Central memory CD4-positive, alpha-beta T cell (primary cell): ENCODE results near the gene SLIT2.

Source experiments
- DNase-seq: peaks from one replicate; pipeline ENCODE4 v3.0.0; 2022

SLIT2 gene

DNA sequence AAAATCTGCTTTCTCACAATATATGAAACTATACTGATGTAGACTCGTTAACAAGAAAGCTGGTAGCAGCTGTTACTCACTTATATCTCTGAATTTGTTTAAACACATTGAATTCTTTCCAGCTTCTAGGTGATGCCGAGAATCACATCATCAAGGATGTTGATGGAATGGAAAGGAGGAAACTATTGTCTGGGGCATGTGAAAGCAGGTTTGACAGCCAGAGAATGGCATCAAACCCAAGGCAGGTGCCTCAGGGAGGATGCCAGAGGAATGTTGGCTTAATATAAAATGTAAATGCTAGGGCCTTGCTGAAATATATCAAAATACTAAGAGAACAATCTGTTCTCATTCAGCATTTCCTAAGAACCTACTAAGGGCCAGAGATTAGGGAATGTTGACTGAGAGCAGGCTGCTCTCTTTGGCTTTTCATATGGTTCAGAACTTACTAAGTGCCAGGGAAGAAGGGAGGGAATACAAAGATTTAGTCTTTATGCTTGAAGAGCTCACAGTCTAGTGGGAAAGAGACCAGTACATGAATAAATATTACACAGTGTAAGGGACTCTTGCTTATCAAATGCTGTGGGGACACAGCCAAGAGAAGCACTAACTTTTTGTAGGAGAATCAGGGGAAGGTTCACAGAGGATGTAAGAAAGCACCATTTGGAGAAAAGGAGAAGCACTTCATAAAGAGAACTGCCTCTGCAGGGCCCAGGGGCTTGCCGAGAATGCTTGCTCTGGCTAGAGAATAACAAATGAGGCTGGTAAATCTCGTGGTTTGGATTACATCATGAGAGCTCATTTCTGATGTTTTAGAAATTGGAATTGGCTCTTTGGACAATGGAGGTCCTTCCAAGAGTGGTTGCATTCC, 14.7 kb downstream of the SLIT2 start:
- DNase-seq: no peak

GRCh38 chr4:20268028-20268427, 16.3 kb downstream of the SLIT2 start:
- DNase-seq: no peak

DNA sequence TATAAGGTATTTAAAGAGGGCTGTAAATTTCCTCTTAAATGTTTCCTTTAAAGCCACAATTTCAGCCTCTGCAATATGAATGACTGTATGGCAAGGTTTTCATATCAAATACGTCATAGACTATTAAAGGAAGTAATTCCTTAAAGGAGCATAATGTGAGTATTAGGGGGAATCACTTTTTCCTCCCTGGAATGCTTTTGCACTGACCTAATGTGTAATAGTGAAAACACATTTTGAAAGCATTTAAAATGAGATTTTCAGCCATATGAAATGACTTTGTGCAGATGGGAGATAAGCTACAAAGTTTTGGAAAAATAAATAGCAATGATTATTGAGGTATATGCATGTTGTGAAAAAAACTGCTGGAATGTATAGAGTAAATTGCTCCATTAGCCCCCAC, 17.6 kb downstream of the SLIT2 start:
- no peak for DNase-seq

- DNase-seq: no peak
These were observed 20.2 kb downstream of the SLIT2 start for GRCh38 chr4:20271950-20272349.

GRCh38 chr4:20272411-20272872, 20.7 kb downstream of the SLIT2 start:
- DNase-seq: no peak

DNA sequence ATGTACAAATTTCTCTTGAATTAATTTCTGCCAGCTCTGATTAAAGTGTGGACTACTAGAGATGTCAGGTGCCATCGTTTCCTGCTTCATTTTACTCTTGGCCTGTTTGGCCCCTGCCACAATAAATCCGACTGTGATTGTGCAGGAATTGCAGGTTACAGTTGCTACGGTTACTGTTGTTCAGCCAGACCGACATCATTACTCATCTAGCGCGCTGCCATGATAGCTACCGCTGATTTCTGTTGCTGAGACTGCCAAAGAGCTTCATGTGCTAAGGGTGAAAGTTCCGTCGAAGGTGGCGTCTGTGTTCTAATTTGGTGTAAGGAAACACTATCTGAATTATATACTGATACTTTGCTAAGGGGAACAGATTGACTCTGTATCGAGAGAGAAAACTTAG, 22.1 kb downstream of the SLIT2 start:
- DNase-seq: no peak

GRCh38 chr4:20276848-20277247, 25.1 kb downstream of the SLIT2 start:
- DNase-seq: no peak

DNA sequence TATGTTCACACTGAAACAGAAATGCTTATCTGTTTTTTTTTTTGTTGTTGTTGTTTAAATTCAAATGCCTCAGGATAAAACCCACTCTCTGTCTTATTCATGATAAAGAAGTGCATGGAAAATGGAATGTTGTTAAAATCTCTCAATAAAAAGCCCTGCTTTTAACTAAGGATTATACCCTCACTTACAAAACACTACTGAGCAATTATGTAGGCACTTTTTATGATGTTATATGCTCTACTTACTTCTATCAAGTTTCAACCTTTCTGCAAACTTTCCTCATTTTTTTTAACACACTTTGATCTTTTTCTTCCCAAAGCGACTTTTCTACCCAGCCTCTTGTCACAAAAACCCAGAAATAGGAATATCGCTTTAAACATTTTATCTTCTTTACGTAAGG, 26.5 kb downstream of the SLIT2 start:
- no peak for DNase-seq

DNA sequence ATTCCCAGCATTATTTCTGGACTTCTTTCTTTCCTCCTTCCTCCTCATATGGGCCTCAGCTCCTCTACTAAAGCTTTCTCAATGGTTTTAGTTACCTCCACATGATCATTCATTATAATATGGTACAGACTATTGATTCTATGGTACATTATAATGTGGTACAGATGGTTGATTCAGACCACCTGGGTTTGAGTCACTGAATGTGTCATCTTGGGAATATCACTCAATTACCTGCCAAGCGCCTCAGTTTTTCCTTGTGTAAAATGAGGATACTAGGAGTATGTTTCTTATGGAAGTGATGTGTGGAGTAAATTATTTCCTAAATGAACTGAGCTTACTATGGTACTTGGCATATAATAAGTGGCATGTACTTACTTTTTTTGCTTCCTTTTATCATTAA, 27.7 kb downstream of the SLIT2 start:
- DNase-seq: no peak

GRCh38 chr4:20281453-20281852, 29.7 kb downstream of the SLIT2 start:
- DNase-seq: no peak

GRCh38 chr4:20283039-20283438, 31.3 kb downstream of the SLIT2 start:
- no peak for DNase-seq

DNA sequence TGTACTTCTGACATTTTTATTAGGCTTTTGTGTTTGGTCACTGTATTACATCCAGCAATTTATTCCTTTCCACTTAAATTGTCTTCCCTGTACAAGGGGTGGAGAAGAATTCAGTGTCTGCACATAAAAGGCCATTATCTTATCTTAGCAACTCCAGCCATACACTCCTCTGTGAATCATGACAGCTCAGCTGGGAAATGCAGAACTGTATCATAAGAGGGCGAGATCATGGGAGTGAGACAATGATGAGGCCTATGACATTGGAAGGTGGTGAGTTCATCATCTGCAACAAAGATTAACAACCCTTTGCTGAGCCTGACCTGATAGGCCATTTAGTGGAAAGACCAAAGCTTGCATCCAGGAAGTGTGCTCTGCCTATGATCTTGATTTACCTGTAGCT, 33.3 kb downstream of the SLIT2 start:
- no peak for DNase-seq

DNA sequence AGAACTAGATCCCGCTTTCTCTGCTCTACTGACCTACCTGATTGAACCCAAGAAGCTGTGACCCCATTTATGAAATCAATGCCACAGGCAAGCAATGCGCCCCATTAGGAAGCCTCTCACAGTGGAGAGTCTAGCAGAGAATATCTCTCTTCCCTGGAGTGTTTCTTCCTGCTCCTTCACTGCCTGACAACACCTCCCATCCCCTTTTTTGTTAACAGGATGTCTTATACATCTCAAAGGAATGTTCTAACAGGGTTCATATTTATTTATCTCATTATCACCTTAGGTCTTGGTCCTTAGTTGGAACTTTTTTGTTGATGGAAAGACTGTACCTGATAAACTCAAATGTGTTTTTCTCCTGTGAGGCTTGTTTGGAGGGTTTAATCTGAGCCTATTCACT, 35.5 kb downstream of the SLIT2 start:
- DNase-seq: no peak

- no peak for DNase-seq
These were observed 36.4 kb downstream of the SLIT2 start for GRCh38 chr4:20288047-20288650.

DNA sequence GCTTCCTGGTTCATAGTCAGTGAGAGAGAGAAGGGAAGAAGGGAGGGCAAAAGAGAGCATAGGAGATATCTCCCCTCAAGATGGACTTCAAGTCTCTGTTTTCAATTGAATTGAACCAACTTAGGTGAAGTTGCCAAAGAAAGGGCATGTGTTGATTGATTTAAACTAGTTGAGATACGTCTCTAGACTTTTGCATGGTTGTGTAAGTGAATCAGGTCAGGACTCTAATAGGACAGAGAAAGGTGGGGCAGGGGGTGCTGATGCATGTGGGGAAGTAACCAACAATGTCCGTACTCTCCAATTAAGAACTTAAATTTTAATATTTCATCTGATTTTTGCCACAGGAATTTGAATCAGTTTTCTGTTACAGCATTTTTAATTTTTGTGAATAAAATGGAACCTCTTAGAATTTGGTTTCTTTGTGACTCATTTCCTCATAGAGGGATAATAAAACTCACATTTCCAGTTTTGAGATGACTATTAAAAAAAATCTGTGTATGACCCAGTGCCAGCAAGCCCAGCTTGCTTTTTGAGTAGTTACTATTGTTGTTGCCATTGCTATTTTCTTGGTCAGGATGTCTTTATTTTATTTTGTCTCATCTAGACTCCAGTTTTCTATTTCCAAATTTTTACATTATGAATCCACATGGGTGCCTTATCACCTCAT, 37.3 kb downstream of the SLIT2 start:
- DNase-seq: no peak

GRCh38 chr4:20289782-20290181, 38.1 kb downstream of the SLIT2 start:
- no peak for DNase-seq

DNA sequence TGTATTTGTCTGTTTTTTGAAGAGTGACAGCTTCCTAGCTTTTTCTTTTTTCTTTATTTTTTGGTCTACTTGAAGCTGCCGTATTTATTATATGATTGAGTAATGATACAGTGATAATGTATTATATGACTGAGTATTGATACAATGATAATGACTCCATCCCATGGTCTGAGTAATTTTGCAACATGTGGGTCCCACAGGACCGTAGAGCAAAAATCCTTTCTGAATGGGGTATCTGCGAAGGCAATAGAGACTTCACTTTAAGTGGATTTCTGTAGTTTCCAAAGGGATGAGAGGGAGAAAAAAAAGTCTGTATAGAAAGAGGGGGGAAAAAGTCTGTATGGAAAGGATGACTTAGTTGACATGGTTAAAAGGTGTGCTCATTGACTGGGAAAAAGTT, 41.0 kb downstream of the SLIT2 start:
- DNase-seq: no peak

- DNase-seq: no peak
These were observed 45.6 kb downstream of the SLIT2 start for GRCh38 chr4:20297261-20297660.

- no peak for DNase-seq
These were observed 46.1 kb downstream of the SLIT2 start for GRCh38 chr4:20297783-20298182.

DNA sequence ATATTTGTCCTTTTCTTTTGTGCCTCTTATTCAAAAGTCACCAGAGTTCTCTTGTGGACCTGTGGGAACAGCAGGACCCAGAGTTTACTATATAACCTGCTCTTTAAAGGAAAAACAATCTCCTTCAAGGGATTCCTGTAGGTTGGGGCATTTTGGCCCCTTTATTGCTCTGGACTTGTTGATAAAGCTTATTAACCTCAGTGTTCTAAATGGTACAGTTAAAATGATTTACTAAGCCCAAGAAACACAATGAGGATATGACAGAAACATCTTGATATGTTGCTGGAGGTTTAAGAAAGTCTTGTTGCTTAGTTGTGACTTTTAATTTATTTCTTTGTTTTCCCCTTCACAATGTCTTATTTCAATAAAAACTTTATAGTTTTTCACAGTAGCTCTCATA, 46.8 kb downstream of the SLIT2 start:
- no peak for DNase-seq

DNA sequence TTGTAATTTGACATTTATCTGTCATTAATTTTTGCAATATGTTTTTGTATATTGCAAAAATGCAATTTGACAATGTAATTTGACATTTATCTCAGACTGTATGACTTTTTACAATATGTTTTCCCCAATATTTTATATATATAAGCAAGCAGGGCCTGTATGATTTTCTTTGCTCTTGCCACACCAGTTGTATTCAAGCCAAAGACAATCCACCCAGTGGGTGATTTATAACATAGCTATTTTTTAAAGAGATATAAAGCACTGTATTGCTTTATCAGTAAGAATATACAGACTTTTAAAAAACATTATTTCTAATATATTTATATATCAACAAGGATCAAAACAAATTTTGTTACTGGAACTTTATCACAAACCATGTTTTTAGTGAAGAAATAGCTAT, 47.3 kb downstream of the SLIT2 start:
- no peak for DNase-seq

GRCh38 chr4:20299515-20299914, 47.8 kb downstream of the SLIT2 start:
- DNase-seq: no peak

DNA sequence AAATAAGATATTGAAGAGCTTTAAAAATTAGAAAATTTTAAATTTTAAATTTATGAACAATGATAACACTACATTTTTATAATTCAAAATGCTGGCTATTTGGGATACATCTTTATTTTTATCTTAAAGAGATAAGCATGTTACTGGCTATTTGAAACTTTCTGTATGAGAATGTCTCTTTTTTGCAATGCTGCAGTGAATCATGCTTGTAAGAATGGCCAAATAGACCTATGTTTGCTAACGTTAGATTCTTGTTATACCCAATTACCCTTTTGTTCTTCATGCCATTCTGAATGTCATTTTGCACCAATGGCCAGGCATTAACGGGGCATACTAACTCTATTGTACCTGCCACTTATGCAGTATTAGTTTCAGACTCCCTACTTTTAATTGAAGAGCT, 49.5 kb downstream of the SLIT2 start:
- DNase-seq: no peak
